HG03558 (cell line): Measurements from ENCODE around the gene MGAT4A.
A peak's percentile ranks its signal among the peaks of the same experiment; 100 is the strongest.
"Not testable (repeated sequence)": the region's sequence is repeated elsewhere in the genome, so short reads cannot be mapped to it uniquely, and the experiment has no call there.

Experiments used
- ATAC-seq: cut with Tn5 transposase; IDR thresholded peaks from one replicate; pipeline ENCODE4 v1.9.1; 2021; ENCODE audit warnings: moderate number of reproducible peaks; ENCODE audit not compliant: unreplicated experiment; ENCODE audit errors: extremely low read depth

The MGAT4A gene

DNA sequence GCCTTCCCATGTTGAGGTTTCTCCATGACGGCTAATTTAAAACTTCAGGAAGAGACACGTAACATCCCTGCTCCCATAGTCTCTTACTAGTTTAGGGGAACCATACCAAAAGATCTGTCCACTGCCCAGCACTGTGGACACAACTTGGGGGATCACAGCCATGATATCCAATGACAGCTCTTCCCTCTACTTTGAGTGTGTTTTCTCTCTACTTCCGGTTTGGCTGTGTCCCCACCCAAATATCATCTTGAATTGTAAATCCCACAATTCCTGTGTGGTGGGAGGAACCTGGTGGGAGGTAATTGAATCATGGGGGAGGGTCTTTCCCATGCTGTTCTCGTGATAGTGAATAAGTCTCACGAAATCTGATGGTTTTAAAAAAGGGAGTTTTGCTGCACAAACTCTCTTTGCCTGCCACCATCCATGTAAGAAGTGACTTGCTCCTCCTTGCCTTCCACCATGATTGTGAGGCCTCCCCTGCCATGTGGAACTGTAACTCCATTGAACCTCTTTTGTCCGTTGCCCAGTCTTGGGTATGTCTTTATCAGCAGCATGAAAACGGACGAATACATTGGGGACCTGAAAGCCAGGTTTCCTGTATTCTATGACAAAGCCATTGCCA is 1.6 kb upstream of the MGAT4A start:
- no peak for ATAC-seq

DNA sequence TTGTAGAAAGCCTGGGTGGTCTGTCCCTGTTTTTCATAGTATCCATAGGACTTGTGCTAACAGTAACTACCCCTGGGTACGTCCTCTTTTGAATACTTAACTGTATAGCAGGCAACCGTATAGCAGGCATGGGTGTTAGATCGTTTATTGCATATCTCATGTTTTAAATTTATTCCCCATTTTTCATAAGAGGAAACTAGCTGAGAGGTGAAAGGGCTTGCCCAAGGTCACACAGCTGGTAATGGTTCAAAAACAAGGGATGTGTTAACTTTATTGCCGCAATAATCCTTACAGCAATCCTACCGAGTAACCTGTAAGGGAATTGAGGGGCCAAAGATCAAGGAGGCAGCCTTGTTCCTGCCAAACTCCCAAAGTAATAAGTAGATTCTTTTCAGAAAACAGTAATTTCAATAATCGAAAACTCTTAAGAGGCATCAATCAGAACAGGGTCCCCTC is 990 bp upstream of the MGAT4A start:
- ATAC-seq = no peak

DNA sequence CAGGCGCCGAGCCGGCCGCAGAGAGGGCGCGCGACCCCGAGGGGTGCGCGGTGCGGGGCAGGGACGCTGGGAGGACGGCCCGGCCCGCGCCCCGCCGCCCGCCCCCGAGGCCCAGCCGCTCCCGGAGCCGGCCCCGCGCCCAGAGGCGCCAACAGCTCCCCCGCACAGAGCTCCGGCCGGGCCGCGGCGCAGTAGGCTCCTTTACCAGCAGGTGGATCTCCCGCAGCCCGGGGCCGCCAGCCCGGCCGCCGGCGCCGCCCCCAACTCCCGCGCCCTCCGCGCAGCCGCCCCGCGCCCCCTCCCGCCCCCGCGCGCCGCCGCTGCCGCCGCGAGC is 258 bp downstream of the MGAT4A start:
- ATAC-seq = no peak

DNA sequence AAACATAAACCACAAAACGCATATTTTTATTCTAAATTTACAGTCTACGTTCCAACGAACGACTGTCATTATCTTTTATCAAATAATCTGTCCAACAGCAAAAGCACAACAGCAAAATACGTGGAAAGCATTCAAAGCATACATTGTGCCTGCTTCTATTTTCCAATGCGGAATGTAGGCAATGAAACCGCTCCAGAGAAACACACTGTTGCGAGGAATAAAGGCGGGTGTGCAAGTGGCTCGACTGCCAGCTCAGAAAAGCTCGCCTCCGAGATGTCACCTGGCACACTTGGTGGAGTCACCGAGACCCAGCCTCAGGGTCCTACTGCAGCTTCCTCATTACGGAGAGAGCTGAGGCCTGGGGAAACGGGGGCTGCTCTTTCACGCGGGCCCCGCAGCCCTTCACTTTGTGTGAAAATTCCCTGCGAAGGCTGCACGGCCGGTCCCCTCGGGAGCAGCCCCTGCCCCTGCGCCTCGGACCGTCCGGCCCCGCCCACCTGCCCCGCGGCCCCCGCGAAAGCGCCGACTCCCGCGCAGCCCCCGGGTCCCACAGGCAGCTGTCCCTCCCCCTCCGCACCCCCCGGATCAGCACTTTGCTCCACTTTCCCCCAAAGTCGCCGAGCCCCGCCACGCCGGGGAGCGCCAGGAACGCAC is 752 bp downstream of the MGAT4A start:
- ATAC-seq = no peak

DNA sequence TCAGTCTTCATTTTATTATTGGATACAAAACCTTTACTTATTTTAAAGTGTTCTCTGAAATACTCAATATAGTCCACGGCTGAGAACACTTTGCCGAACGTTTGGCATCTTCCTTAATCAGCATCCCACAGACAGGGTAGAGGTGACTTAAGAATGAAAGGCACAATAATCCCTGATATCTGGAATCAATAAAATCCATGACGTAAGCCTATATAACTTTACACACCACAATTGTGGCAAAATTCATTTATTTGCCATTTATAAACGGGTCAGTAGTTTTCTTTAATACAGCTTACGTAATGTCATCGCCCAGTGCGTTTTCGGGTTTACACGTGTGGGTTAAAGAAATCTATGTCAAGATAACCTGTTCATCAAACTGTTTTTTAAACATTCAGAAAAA is 1.3 kb downstream of the MGAT4A start:
- ATAC-seq = no peak

DNA sequence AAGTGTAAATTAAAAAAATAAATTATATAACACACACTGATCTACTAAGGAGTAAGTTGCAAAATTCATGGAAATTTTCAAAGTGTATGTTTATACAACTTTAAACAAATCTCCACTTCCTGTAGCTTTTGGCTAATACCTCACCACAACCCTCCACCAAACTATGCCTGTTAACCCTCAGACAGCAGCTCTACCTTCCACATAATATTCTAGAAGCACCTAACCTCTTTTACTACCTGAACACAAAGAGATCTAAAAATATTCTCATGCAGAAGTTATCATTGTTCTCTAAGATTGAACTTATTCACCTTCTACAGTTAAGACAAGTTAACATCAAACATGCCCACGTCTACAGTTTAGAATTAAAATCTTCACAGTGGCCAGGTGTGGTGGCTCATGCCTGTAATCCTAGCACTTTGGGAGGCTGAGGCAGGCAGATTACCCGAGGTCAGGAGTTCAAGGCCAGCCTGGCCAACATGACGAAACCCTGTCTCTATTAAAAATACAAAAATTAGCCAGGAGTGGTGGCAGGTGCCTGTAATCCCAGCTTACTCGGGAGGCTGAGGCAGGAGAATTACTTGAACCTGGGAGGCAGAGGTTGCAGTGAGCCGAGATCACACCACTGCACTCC is 2.7 kb downstream of the MGAT4A start:
- not testable (repeated sequence) for ATAC-seq

DNA sequence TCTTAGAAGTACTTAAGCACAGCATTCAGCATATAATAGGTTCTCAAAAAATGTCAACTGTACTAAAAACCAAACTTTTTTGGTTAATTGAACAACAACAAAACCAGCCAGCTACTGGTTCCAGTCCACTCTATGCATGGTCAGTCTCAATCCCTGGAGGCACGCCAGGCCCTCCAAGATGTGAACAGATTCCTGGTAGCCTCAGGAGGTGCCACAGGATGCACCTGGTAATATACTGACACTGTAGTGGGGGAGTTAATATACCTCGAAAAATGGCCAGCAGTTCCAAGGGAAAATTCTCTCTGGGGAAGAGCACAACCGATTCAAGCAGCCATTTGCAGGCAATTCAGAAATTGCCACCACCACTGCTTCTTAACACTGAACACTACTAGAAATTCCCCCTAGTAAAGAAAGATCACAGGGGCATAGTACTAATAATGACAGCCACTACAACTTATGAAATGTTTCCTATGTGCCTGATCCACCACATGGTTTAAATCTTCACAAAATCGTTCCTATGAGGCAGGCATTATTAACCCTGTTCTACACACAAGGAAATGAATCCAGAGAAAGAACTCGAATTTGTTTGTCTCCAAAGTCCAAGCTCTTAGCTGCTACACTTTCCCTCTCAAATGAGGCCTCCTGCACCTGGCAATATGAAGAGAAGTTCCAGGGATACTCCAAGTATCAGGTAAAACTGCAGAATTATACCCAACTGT is 3.4 kb downstream of the MGAT4A start:
- ATAC-seq = no peak

DNA sequence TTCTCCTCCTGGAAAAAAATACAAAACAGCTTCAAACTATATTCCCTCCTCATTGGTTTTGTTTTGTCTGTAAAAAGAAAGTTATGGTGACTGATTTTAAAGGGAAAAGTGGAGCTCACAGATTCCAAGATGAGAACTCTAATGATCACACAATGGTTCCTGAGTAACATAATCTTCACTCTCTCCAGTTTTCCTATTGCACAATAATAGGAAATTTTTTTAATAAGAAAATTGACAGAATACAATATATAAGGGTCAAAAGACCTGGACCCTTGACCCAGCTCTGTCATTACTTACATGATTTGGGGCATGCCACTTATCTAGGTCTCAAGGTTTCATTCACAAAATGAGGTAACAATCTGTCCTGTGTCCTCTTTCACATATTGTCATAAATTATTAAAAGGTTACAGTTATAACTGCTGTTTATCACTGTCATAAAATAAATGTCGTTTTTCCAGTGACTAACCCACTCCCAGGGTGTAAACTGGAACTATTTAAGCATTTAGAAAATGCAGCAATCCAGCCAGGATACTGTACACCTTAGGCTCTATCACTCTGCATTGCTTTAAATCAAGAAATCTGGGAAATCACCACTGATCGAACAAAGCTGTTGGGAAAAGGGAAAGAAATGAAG is 4.1 kb downstream of the MGAT4A start:
- no peak for ATAC-seq

DNA sequence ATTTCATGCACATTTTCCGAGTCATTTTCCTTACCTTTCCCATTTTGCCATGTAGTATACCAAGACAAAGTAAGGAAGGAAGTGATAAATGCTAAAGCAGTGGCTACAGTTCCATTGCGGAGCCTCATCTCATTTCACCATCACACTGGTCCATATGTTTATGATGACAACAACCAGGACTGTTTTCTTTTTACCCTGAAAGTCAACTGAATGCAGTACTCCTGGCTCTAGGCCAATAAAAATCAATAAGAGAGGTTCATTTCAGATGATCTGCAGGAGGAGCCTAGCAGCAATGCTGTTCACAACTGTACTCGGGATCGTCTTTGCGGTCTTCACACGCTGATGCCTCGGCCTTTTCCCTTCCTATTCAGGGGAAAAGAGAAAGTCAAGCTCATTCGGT is 4.7 kb downstream of the MGAT4A start:
- no peak for ATAC-seq

DNA sequence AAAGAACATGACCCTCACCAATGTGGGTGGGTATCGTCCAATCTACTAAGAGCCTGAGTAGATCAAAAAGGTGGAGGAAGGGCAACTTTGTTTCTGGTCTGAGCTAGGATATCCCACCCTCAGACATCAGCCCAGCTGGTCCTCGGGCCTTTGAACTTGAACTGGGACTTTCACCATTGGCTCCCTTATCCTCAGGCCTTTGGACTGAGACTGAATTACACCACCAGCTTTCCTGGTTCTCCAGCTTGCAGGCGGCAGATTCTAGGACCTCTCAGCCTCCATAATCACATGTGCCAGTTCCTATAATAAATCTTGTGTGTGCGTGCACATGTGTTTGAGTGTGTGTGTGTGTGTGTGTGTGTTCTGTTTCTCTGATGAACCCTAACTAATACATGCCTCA is 10.6 kb downstream of the MGAT4A start:
- ATAC-seq = no peak

DNA sequence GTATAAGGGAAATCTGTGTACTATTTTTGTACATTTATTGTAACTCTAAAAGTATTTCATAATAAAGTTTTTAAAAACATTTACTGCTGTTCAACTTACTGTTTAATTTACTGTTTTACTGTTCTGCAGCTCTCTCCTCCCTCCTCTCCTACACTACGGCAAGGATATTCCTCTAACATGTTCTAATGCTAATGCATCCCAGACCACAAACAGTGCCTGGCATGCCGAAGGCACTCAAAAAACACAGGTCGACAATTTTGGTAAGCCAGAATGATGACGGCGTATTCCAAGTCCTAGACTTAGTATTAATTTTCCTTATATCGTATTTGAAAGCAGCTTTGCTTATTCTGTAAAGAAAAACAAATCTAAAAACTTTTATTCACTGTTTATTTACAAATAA is 13.3 kb downstream of the MGAT4A start:
- ATAC-seq = no peak

DNA sequence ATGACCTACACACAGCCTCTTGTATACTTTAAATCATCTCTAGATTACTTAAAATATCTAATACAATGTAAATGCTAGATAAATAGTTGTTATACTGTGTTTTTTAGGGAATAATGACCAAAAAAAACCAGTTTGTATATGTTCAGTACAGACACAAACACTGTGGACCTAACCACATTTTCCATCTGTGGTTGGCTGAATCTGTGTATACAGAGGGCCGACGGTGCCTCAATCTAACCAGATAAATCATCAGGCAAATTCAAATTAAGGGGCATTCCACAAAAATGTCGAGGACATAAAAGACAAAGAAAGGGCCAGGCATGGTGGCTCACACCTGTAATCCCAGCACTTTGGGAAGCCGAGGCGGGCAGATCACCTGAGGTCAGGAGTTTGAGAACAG is 14.1 kb downstream of the MGAT4A start:
- ATAC-seq = no peak

DNA sequence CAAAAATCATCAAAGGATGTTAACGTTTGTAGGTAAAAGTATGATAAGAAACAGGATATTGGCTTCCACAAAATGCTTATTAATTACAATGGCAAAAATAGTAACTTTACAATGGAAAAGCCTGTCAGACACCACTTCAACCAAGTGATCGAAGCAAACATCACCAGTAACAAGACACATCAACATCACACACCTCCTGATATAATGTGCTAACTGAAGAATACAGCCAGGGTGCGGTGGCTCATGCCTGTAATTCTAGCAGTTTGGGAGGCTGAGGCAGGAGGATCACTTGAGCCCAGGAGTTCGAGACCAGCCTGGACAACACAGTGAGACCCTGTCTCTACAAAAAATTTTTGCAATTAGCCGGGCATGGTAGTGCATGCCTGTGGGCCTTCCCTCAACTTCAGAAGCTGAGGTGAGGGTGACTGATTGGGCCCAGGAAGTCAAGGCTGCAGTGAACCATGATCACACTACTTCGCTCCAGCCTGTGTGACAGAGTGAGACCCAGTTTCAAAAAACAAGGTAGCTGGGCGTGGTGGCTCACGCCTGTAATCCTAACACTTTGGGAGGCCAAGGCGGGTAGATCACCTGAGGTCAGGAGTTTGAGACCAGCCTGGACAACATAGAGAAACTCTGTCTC is 15.0 kb downstream of the MGAT4A start:
- ATAC-seq = no peak

DNA sequence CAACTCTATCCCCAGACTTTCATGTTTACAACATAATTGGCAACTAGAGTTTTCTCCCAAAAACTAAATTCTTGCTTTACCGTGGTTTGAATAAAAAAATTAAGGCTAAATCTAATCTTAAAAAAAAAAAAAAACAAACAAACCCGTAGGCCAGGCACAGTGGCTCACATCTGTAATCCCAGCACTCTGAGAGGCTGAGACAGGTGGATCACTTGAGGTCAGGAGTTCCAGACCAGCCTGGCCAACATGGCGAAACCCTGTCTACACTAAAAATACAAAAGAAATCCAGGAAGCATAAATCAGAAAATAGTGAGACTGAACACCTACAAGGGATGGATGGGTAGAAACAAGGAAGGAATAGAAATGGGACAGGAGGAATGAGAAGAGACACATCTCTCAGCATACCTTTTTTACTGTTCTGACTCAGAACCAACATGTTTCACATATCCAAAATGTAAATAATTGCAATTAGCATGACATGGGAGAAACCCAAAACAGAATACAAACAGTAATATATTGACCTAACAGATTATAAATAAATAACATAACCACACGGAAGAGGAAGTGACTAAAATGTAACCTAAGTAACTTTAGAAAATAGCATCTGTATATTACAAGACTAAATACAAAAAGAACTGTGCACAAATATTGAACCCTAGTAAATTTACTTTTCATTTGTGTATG is 17.5 kb downstream of the MGAT4A start:
- ATAC-seq = peak; percentile 50

DNA sequence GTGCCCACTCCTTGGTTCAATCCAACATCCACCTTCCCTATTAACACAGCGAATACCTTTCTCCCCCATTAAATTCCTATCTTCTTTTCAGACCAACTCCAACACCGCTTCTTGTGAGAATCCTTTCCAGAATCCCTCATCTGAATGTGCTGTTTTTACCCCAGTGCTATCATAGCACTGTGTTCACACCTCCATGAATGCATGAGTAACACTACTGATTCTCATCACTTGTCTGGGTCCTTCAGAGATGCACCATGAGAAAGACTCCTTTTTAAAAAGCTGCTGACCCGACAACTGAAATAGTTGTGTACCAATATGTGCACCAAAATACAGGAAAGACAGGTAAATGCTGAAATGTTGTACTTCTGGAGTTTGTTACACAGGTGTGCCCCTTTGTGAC is 18.8 kb downstream of the MGAT4A start:
- no peak for ATAC-seq

DNA sequence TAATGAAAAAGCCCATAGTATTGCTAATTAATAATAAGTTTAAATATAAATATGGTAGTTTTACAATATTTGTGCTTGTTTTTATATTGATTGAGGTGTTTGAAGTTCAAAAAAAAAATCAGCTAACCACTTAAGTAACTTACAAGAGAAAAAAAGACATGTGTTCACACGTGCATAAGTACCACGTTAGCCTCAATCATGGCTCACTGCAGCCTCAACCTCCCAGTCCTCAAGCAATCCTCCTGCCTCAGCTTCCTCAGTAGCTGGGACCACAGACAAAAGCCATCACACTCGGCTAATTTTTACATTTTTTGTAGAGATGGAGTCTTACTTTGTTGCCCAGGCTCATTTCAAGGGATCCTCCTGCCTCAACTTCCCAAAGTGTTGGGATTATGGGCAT is 19.4 kb downstream of the MGAT4A start:
- ATAC-seq = no peak

DNA sequence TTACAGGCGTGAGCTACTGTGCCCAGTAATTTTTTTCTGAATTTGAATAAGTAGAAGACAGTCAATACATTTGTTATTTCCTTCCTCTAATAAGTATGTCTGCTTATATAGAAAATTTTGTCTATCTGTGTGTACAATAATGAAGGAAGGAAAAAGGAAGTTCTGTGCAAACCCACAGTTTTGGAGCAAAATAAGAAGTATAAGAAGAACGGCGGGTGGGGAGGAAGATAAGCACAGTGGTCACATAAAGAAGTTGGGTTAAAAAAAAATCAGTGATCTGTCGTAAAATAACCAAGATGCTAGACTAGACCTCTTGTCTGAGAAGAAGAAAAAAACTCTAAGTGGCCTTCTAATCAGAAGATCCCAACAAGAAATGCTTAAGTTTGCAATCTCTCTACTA is 20.2 kb downstream of the MGAT4A start:
- ATAC-seq = no peak

DNA sequence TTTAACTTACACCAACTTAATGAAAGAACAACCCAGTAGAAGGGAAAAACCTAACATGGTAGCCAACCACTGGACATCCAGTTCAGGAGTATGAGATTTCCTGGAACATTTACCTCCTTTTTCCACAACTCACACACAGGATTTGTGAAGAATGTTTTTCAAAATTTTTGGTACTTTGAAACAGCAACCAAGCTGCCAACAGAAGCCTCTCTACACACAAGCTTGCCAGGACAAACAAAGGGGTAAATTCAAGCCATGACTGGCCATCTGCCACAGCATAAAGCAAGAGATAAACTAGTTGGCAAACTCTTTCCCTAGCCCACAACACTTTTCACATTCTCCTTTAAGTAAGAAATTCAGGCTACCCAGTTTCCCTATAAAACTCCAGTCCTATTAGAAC is 21.4 kb downstream of the MGAT4A start:
- ATAC-seq = no peak

DNA sequence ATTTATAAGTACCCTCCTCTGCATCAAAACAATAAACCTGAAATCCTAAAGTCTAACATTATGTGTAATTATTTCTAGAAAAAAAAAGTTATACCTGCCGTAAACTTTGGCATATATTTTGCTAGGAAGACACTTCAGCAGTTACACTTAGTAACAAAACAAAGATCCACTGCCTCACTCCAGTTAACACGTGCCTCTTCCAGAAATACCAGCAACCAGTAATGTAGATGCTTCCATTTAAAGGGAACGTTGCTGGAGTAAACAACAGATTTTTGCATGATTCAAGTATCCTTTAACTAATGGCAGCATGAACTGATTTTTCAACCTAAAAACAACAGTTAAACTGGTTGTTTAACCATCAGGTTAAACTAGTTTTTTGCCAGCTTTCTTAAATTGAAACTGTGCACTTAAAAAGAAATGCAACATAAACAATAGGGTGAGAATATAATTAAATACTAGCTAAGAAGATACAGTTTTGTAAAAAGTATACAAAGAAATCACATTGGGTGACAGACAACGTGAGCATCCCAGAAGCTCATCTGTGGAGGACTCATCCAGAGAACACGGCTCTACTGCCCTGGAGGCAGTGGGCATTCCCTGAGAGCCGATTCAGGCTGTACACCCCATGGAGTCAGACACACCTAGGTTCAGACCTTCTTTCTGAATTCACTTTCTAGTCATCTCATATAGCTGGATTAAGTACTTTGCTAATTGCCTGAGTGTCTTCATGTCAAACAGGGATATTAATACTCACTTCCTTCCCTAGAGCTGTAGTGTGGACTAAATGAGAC is 22.3 kb downstream of the MGAT4A start:
- ATAC-seq = no peak
